HG02885 (cell line): ENCODE results near the gene ZNF611.
"Not testable (repeated sequence)": the region's sequence is repeated elsewhere in the genome, so short reads cannot be mapped to it uniquely, and the experiment has no call there.

Source experiments
- ATAC-seq: cut with Tn5 transposase; IDR thresholded peaks from one replicate; pipeline ENCODE4 v1.9.1; 2021; ENCODE audit warnings: mild to moderate bottlenecking; ENCODE audit not compliant: unreplicated experiment, poor library complexity

The ZNF611 gene

DNA sequence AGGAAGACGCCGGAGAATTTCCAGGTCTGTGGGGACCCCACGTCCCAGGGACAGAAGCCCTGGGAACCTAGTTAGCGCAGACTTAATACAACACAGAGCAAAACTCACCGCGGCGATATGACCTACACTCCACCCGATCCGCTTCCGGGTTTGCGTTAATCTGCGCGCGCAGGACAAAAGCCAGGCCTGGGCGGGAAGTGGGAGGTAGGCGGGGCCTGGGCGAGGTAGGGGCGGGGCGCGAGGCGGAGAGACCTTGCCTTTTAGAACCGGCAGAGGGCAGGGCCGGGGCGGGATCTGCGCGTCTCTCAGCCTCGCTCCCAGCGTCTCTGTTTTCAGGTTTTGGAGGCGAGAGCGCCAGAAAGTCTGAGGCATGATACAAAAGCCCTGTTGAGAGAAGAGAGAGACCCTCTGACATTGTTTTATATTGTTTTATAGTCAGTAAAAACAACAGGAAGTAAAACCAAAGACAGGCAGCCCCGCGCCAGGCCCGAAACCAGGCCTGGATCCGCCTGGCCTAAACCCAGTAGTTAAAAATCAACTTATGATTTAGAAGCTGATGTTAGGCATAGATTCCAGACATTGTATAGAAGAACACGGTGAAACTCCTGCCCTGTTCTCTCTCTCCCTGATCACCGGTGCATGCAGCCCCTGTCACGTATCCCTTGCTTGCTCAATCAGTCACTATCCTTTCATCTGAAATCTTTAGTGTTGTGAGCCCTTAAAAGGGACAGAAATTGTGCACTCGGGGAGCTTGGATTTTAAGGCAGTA lies at the start of gene ZNF611:
TSS of gene ZNF611 (minus strand) at position 152 of the 769 bp plus-strand sequence. CDS start 19,150 bp downstream, outside the sequence.
- peak; percentile 97 for ATAC-seq

DNA sequence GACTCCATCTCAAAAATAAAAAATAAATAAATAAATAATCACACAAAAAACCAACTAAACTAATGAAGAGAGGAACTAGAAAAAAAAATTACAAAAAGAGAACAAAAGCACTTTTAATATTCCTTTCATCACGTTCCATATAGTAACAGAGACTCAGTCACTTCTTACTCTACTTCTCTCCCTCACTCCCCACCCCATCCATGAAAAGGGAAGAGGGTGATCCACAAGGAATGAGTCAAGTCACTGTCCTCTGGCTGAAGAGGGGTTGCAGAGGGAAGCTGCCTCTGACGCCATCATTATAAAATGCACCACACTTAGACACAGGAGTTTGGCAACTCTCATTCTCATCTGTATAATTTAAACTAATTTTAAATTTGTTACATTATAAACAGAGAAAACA lies 48.0 kb upstream of the ZNF611 start:
- ATAC-seq, result not testable (repeated sequence)

DNA sequence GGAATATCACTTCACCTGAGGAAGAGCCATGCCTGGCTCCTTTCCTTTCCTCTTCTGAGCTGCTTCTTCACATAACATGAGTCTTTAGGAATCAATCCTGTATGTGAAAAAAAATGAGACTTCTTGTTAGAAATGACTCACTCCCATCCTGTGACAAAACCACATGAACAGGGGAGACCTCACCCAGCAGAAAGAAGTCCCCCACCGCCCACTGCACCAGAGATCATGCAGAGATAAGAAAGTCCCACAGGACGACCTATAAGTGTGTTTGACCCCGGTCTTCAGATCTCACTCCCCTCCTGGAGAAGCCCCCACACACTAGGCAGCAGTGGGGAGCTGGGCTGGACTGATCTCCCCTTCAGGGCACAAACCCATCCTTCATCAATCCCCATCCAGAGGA lies 44.0 kb upstream of the ZNF611 start:
- no peak for ATAC-seq

DNA sequence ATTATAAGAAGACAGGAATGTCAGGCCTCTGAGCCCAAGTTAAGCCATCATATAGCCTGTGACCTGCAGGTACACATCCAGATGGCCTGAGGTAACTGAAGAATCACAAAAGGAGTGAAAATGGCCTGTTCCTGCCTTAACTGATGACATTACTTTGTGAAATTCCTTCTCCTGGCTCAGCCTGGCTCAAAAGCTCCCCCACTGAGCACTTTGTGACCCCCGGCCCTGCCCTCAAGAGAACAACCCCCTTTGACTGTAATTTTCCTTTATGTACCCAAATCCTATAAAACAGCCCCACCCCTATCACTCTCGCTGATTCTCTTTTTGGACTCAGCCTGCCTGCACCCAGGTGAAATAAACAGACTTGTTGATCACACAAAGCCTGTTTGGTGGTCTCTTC lies 21.6 kb upstream of the ZNF611 start:
- ATAC-seq, result not testable (repeated sequence)

DNA sequence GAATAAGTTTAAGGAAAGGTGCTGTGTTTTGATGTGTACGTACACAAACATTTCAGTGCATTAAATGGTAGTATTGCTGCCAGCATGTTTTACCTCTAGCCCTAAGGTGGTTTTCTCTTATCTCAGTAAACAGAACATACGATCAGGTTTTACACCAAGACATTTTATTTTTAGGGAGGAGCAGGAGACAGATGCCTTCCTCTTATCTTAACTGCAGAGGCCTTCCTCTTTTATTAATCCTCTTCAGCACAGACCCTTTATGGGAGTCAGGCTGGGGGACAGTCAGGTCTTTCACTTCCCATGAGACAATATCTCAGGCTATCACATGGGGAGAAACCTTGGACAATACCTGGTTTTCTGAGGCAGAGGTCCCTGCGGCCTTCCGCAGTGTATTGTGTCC lies 14.9 kb upstream of the ZNF611 start:
- no peak for ATAC-seq

DNA sequence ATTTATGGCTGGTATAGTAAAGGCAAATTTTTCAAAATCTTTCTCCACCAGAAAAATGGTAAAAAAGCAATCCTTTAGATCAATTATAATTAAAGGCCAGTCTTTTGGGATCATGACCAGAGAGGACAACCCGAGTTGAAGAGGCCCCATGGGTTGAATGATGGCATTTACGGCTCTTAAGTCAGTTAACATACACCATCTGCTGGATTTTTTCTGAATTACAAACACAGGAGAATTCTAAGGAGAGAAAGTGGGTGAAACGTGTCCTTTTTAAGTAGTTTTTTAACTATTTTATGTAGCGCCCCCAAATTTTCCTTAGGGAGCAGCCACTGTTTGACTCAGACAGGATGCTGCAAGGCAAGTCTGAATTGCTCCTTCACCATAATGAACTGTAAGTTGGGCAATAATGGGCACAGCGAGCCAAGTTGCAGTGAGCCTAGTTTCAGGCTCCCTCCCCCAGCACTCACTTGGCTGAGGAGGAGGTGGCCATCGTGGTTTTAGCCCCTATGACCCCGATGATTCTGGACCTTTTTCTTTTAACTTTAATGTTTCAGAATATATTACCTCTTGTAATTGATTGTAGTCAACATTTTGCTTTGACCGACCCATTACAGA lies 13.6 kb upstream of the ZNF611 start:
- ATAC-seq, result no peak

DNA sequence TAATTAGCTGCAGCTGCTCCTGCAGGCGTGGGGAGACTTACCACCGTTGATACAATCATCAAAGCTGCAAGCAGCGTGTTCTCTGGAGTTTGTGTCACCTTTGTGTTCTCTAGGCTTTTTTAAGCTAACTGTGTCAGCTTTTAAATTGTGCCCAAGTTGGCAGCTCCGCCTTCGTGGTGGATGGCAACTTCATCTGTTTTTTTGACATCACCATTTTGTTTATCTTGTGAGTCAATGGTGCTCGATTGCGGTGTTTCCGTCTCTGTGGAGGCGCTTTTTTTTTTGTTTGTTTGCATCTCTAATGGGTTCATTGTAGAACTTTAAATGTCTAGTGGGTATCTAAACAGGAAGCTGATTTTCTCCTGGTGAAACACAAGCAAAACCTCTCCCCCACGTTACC lies 11.1 kb upstream of the ZNF611 start:
- ATAC-seq, result not testable (repeated sequence)

DNA sequence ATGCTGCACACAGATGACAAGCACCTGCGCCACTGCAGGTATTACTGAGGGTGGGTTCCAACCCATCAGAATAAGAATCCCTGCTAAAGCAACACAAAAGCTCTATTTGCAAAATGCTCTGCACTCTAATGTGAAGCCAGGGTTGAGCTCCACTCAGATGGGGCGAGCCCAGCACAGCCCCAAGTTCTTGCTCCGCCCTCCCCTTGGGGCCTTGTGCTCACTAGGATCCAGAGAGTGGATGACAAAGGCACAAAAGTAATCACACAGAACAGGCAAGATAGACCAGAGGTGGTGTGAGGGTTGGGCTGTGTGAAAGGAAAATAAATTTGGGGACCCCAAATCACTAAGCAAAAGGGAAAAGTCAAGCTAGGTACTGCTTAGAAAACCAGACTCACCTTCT lies 8.2 kb upstream of the ZNF611 start:
- no peak for ATAC-seq

DNA sequence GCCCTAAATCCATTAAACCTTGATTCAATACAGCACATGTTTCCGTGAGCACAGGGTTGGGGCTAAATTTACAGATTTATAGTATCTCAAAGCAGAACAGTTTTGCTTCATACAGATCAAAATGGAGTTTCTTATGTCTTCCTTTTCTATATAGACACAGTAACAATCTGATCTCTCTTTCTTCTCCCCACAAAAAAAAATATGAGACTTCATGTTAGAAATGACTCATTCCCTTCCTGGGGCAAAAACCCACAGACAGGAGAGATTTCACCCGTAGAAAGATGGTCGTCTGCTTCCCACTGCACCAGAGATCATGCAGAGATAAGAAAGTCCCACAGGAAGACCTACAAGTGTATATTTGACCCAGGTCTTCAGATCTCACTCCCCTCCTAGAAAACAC lies 7.7 kb upstream of the ZNF611 start:
- no peak for ATAC-seq

DNA sequence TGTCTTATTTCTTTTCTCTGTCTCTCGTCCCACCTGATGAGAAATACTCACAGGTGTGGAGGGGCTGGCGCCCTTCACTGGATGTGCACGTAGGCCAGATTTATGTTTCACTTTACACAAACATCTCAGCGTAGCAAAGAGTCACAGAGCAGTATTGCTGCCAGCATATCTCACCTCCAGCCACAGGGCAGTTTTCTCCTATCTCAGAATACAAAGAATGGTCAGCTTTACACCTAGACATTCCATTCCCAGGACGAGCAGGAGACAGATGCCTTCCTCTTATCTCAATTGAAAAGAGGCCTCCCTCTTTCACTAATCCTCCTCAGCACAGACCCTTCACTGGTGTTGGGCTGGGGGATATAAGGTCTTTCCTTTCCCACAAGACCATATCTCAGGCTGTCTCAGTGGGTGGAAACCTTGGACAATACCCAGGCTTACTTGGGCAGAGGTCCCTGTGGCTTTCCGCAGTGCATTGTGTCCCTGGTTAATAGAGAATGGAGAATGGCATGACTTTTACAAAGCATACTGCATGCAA lies 7.2 kb upstream of the ZNF611 start:
- ATAC-seq, result no peak

DNA sequence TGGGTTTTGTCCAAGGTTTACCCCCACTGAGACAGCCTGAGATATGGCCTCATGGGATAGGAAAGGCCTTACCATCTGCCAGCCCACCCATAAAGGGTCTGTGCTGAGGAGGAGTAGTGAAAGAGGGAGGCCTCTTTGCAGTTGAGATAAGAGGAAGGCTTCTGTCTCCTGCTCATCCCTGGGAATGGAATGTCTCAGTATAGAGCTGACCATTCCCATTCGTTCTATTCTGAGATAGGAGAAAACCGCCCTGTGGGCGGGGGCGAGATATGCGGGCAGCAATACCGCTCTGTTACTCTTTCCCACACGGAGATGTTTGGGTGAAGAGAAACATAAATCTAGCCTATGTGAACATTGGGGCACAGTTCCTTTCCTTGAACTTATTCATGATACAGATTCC lies 6.5 kb upstream of the ZNF611 start:
- ATAC-seq, result not testable (repeated sequence)

DNA sequence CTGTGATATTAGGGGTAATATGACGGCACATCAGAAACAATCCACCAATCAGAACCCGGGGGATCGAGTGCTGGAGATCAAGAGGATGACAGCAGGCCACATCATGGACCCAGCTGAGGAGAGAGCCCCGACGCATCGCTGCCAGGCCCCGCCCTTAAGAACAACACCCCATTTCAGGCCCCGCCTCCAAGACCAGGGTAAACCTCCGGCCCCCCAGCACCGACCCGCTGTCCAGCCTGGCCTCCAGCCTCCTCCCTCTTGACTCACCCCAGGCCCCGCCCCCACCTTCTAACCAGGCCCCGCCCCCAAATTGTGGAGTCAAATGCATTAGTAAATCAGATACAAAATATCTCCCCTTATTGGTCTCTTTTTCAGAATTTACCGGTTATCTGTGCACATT lies 4.7 kb upstream of the ZNF611 start:
- no peak for ATAC-seq

DNA sequence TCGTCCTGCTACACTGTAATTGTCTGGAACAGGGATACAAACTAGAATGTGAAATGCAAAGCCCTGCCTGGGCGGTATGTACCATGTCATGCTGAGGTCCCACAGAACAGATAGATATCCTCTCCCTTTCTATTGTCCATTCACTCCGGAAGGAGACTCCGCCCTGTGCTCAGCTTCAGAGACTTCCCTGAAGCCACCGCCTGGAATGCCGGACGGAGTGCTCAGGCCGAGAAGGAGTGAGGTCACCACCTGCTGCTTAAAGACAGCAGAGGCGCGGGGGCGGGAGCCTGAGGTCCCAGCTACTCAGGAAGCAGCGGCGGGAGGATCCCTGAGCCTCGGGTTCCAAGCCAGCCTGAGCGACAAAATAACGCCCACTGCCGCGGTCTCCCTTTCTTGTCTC lies 890 bp upstream of the ZNF611 start:
- ATAC-seq, result no peak

DNA sequence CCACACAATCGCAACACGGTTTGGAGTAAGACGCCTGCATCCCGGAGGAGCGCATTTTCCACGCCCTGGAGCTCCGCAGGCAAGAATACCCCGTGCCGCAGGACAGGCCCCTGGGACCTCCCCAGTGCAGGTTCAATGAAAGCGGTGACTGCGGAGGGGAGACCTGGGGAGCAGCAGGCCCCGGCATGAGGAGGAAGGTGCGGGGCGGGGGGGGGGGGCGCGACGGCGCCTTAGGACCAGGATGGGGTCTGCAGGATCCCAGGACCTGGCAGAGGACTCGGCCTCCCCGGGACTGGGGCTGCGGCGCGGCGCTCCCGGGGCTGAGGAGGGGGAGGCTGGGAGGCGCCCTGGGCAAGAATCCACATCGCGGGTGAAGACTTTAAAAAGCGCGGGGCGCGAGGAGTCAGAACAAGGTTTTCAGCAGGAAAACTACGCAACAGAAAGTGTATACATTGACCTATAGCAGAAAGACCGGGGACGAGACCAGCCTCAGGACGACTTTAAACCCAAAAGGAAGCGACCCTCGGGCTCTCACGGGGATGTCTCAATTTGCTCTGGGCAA lies 432 bp downstream of the ZNF611 start:
- ATAC-seq, result peak; percentile 26

DNA sequence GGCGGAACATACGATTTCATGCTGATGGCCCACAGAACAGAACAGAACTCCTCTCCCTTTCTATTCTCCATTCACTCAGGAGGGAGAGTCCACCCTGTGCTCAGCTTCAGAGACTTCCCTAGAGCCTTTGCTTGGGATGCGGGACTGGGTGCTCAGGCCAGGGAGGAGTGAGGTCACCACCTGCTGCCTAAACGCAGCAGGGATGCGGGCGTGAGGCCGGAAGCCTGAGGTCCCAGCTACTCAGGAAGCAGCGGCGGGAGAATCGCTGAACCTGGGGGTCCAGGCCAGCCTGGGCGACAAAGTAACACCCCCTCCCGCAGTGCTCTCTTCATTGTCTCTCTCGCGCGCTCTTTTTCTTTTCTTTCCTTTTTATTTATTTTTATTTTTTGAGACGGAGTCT lies 8.8 kb downstream of the ZNF611 start:
- ATAC-seq, result not testable (repeated sequence)

DNA sequence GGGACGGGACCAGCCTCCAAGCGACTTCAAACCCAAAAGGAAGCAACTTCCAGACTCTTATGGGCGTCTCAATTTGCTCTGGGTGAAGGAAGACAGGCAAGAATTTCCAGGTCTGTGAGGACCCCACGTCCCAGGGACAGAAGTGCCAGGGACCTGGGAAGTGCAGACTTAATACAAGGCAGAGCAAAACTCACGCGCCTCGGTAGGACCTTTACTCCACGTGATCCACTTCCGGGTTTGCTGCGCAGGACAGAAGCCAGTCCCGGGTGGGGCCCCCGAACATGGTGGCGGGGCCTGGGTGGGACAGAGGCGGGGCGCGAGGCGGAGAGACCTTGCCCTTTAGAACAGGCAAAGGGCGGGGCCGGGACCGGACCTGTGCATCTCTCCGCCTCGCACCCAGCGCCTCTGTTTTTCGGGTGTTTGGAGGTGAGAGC lies 9.3 kb downstream of the ZNF611 start:
- ATAC-seq, result no peak

DNA sequence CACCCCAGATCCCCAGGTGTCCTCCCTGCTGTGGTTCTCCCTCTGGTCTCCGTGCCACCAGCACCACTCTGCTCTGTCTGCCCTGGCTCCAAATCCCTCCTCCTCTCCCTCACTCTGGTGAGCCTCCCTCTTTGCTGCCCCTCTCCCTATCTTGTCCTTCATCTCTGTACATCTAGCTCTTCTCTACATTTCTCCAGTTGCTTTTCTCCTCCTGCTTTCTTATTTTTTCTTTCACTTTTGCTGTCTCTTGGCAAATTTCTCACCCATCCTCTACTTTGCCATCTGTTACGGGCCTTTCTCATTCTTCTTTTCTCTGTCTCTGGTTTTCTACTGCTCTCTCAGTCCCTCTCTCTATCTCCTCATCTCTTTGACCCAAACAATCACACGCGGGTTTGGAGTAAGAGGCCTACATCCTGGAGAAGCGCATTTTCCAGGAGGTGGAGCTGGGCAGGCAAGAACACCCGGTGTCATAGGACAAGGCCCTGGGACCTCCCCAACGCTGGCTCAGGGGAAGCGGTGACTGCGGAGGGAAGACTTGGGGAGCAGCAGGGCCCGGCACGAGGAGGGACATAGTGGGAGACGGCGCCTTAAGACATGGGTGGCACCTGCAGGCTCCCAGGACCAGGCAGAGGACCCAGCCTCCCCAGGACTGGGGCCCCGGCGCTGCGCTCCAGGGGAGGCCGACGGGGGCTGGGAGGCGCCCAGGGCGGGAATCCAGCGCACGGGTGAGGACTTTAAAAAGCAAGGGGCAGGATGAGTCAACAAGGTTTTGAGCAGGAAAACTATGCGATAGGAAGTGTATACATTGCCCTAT lies 9.9 kb downstream of the ZNF611 start:
- no peak for ATAC-seq

DNA sequence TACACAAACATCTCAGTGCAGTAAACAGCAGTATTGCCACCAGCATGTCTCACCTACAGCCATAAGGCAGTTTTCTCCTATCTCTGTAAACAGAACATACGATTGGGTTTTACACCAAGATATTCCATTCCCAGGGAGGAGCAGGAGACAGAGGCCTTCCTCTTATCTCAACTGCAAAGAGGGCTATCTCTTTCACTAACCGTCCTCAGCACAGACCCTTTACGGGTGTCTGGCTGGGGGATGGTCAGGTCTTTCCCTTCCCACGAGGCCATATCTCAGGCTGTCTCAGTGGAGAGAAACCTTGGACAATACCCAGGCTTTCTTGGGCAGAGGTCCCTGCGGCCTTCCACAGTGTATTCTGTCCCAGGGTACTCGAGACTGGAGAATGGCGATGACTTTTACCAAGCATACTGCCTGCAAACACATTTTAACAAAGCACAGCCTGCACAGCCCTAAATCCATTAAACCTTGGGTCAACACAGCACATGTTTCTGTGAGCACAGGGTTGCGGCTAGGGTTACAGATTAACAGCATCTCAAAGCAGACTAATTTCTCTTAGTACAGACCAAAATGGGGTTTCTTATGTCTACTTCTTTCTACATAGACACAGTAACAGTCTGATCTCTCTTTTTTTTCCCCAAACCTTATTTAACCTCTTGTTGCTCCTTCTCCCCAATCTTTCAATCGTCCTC lies 10.8 kb downstream of the ZNF611 start:
- not testable (repeated sequence) for ATAC-seq

DNA sequence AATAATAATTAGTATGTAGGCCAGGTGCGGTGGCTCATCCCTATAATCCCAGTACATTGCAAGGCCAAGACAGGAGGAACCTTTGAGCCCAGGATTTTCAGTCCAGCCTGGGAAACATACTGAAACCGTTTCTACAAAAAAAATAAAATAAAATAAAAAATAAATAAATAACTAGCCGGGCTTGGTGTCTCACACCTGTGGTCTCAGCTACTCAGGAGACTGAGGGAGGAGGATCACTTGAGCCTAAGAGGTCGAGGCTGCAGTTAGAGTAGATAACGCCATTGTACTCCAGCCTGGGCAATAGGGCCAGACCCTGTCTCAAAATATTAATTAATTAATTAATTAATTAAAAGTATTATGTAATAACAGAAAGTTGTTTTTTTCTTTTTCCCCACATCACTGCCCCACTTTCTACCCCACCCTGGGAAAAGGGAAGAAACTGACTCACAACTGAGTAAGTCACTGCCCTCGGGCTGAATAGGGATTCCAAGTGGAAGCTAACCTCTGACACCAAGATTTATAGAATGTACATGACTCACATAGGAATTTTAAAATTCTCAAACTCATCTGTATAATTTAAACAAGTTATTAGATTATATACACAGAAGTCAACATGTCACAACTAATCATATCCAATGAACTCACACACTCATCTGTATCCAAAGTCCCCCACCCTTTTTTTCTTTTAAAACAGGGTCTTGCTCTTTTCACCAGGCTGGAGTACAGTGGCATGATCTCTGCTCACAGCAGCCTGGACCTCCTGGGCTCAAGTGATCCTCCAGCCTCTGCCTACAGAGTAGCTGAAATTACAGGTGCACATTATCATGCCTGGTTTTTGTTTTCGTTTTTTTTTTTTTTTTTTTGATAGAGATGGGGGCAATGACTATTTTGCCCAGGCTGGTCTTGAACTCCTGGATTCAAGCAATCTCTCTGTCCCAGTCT lies 12.5 kb downstream of the ZNF611 start:
- ATAC-seq, result no peak
